ENCODE results near the gene RPL13A.

Gene RPL13A

GRCh38 chr19:49512970-49513745, 25.8 kb downstream of the RPL13A start:
- no peak for FAIRE-seq

- no peak for FAIRE-seq
Observed at GRCh38 chr19:49513746-49514118, 26.3 kb downstream of the RPL13A start.

GRCh38 chr19:49514151-49514550, 26.7 kb downstream of the RPL13A start:
- FAIRE-seq: no peak

GRCh38 chr19:49515767-49516166, 28.4 kb downstream of the RPL13A start:
- no peak for FAIRE-seq

GRCh38 chr19:49518033-49518432, 30.6 kb downstream of the RPL13A start:
- no peak for FAIRE-seq

- no peak for FAIRE-seq
Observed at GRCh38 chr19:49520705-49521319, 33.4 kb downstream of the RPL13A start.

- no peak for FAIRE-seq
Observed at GRCh38 chr19:49524812-49525455, 37.5 kb downstream of the RPL13A start.

GRCh38 chr19:49528211-49528771, 40.9 kb downstream of the RPL13A start:
- no peak for FAIRE-seq

- FAIRE-seq: no peak
Observed at GRCh38 chr19:49530708-49531107, 43.3 kb downstream of the RPL13A start.

- FAIRE-seq: no peak
Observed at GRCh38 chr19:49533551-49534488, 46.4 kb downstream of the RPL13A start.

- no peak for FAIRE-seq
Observed at GRCh38 chr19:49534632-49535385, 47.4 kb downstream of the RPL13A start.

- no peak for FAIRE-seq
Observed at GRCh38 chr19:49536921-49537462, 49.6 kb downstream of the RPL13A start.

- FAIRE-seq: no peak
Observed at GRCh38 chr19:49538643-49539042, 51.2 kb downstream of the RPL13A start.

GRCh38 chr19:49539192-49539952, 52.0 kb downstream of the RPL13A start:
- no peak for FAIRE-seq
